ENCODE results near the gene COL5A2.

Gene COL5A2

GRCh38 chr2:189208254-189208653 lies 28.7 kb upstream of the COL5A2 start:
- H3K9ac ChIP-seq (ENCODE audit: low read depth, low read length) = no peak overlapping the region
- H3K4me1 ChIP-seq (ENCODE audit: insufficient read depth, low read length) = peaks cover 26% of the 10 kb centered on the region
- no peaks in the 10 kb centered on the region for H3K9me3 ChIP-seq (ENCODE audit: insufficient read depth, low read depth, low read length)
- H3K4me3 ChIP-seq (ENCODE audit: low read length) = no peak overlapping the region
- no peaks in the 10 kb centered on the region for H3K36me3 ChIP-seq (ENCODE audit: insufficient read depth, low read depth, low read length)
- no peak overlapping the region for H3K27ac ChIP-seq (ENCODE audit: low read length)
- H3K27me3 ChIP-seq (ENCODE audit: insufficient read depth, low read length) = no peaks in the 10 kb centered on the region

- no peak overlapping the region for H3K27ac ChIP-seq (ENCODE audit: low read length)
- no peak overlapping the region for H3K9ac ChIP-seq (ENCODE audit: low read depth, low read length)
These were observed 24.9 kb upstream of the COL5A2 start for GRCh38 chr2:189204322-189204941.

GRCh38 chr2:189203177-189203799 lies 23.7 kb upstream of the COL5A2 start:
- Histone ChIP-seq H3K4me3 (ENCODE audit: low read length) (no peak overlapping the region), H3K27me3 (ENCODE audit: insufficient read depth, low read length) (no peaks in the 10 kb centered on the region), H3K27ac (ENCODE audit: low read length) (no peak overlapping the region), H3K36me3 (ENCODE audit: insufficient read depth, low read depth, low read length) (no peaks in the 10 kb centered on the region), H3K9me3 (ENCODE audit: insufficient read depth, low read depth, low read length) (no peaks in the 10 kb centered on the region), H3K9ac (ENCODE audit: low read depth, low read length) (no peak overlapping the region), H3K4me1 (ENCODE audit: insufficient read depth, low read length) (peaks cover 2% of the 10 kb centered on the region)

More at GRCh38 chr2:189204322-189204941, 24.9 kb upstream of the COL5A2 start:
- H3K4me1 ChIP-seq (ENCODE audit: insufficient read depth, low read length) = peaks cover 9% of the 10 kb centered on the region
- no peaks in the 10 kb centered on the region for H3K27me3 ChIP-seq (ENCODE audit: insufficient read depth, low read length)
- no peaks in the 10 kb centered on the region for H3K36me3 ChIP-seq (ENCODE audit: insufficient read depth, low read depth, low read length)
- H3K9me3 ChIP-seq (ENCODE audit: insufficient read depth, low read depth, low read length) = no peaks in the 10 kb centered on the region
- H3K4me3 ChIP-seq (ENCODE audit: low read length) = no peak overlapping the region

GRCh38 chr2:189199797-189200196 lies 20.2 kb upstream of the COL5A2 start:
- no peak overlapping the region for H3K9ac ChIP-seq (ENCODE audit: low read depth, low read length)
- no peak overlapping the region for H3K4me3 ChIP-seq (ENCODE audit: low read length)
- H3K27ac ChIP-seq (ENCODE audit: low read length) = no peak overlapping the region
- no peaks in the 10 kb centered on the region for H3K27me3 ChIP-seq (ENCODE audit: insufficient read depth, low read length)
- no peaks in the 10 kb centered on the region; the same call in 1 of the 2 replicates for H3K4me1 ChIP-seq (ENCODE audit: insufficient read depth, low read length)
- no peaks in the 10 kb centered on the region for H3K36me3 ChIP-seq (ENCODE audit: insufficient read depth, low read depth, low read length)
- H3K9me3 ChIP-seq (ENCODE audit: insufficient read depth, low read depth, low read length) = no peaks in the 10 kb centered on the region

GRCh38 chr2:189192766-189193165 lies 13.2 kb upstream of the COL5A2 start:
- Histone ChIP-seq H3K36me3 (ENCODE audit: insufficient read depth, low read depth, low read length) (no peaks in the 10 kb centered on the region), H3K9me3 (ENCODE audit: insufficient read depth, low read depth, low read length) (no peaks in the 10 kb centered on the region), H3K27ac (ENCODE audit: low read length) (no peak overlapping the region), H3K9ac (ENCODE audit: low read depth, low read length) (no peak overlapping the region), H3K4me1 (ENCODE audit: insufficient read depth, low read length) (peaks cover 2% of the 10 kb centered on the region; the same call in 1 of the 2 replicates), H3K4me3 (ENCODE audit: low read length) (no peak overlapping the region), H3K27me3 (ENCODE audit: insufficient read depth, low read length) (no peaks in the 10 kb centered on the region)

GRCh38 chr2:189191766-189192165 lies 12.2 kb upstream of the COL5A2 start:
- no peak overlapping the region for H3K9ac ChIP-seq (ENCODE audit: low read depth, low read length)
- no peaks in the 10 kb centered on the region for H3K9me3 ChIP-seq (ENCODE audit: insufficient read depth, low read depth, low read length)
- H3K4me3 ChIP-seq (ENCODE audit: low read length) = no peak overlapping the region
- H3K36me3 ChIP-seq (ENCODE audit: insufficient read depth, low read depth, low read length) = no peaks in the 10 kb centered on the region
- no peak overlapping the region for H3K27ac ChIP-seq (ENCODE audit: low read length)
- H3K4me1 ChIP-seq (ENCODE audit: insufficient read depth, low read length) = peaks cover 2% of the 10 kb centered on the region; the same call in 1 of the 2 replicates
- H3K27me3 ChIP-seq (ENCODE audit: insufficient read depth, low read length) = no peaks in the 10 kb centered on the region

GRCh38 chr2:189190685-189191084 lies 11.1 kb upstream of the COL5A2 start:
- Histone ChIP-seq H3K4me1 (ENCODE audit: insufficient read depth, low read length) (peaks cover 2% of the 10 kb centered on the region; the same call in 1 of the 2 replicates), H3K27ac (ENCODE audit: low read length) (no peak overlapping the region), H3K36me3 (ENCODE audit: insufficient read depth, low read depth, low read length) (no peaks in the 10 kb centered on the region)

GRCh38 chr2:189188115-189188805 lies 8.7 kb upstream of the COL5A2 start:
- no peaks in the 10 kb centered on the region for H3K9me3 ChIP-seq (ENCODE audit: insufficient read depth, low read depth, low read length)
- H3K27ac ChIP-seq (ENCODE audit: low read length) = no peak overlapping the region
- H3K27me3 ChIP-seq (ENCODE audit: insufficient read depth, low read length) = no peaks in the 10 kb centered on the region
- H3K4me3 ChIP-seq (ENCODE audit: low read length) = no peak overlapping the region
- peaks cover 2% of the 10 kb centered on the region; the same call in 1 of the 2 replicates for H3K4me1 ChIP-seq (ENCODE audit: insufficient read depth, low read length)
- no peaks in the 10 kb centered on the region for H3K36me3 ChIP-seq (ENCODE audit: insufficient read depth, low read depth, low read length)
- no peak overlapping the region for H3K9ac ChIP-seq (ENCODE audit: low read depth, low read length)

More at GRCh38 chr2:189190685-189191084, 11.1 kb upstream of the COL5A2 start:
- Histone ChIP-seq H3K4me3 (ENCODE audit: low read length) (no peak overlapping the region), H3K9ac (ENCODE audit: low read depth, low read length) (no peak overlapping the region), H3K9me3 (ENCODE audit: insufficient read depth, low read depth, low read length) (no peaks in the 10 kb centered on the region), H3K27me3 (ENCODE audit: insufficient read depth, low read length) (no peaks in the 10 kb centered on the region)

- Histone ChIP-seq H3K9ac (ENCODE audit: low read depth, low read length) (no peak overlapping the region), H3K4me3 (ENCODE audit: low read length) (no peak overlapping the region), H3K27ac (ENCODE audit: low read length) (no peak overlapping the region), H3K27me3 (ENCODE audit: insufficient read depth, low read length) (no peaks in the 10 kb centered on the region), H3K4me1 (ENCODE audit: insufficient read depth, low read length) (peaks cover 10% of the 10 kb centered on the region), H3K9me3 (ENCODE audit: insufficient read depth, low read depth, low read length) (no peaks in the 10 kb centered on the region), H3K36me3 (ENCODE audit: insufficient read depth, low read depth, low read length) (no peaks in the 10 kb centered on the region)
These were observed 3.6 kb upstream of the COL5A2 start for GRCh38 chr2:189183170-189183569.

- no peaks in the 10 kb centered on the region for H3K27me3 ChIP-seq (ENCODE audit: insufficient read depth, low read length)
- no peak overlapping the region for H3K9ac ChIP-seq (ENCODE audit: low read depth, low read length)
- no peaks in the 10 kb centered on the region for H3K9me3 ChIP-seq (ENCODE audit: insufficient read depth, low read depth, low read length)
- H3K4me1 ChIP-seq (ENCODE audit: insufficient read depth, low read length) = peaks cover 16% of the 10 kb centered on the region
- no peak overlapping the region for H3K4me3 ChIP-seq (ENCODE audit: low read length)
- H3K36me3 ChIP-seq (ENCODE audit: insufficient read depth, low read depth, low read length) = no peaks in the 10 kb centered on the region
- no peak overlapping the region for H3K27ac ChIP-seq (ENCODE audit: low read length)
These were observed 2.1 kb upstream of the COL5A2 start for GRCh38 chr2:189181706-189182105.

- Histone ChIP-seq H3K4me1 (ENCODE audit: insufficient read depth, low read length) (peaks cover 16% of the 10 kb centered on the region), H3K9ac (ENCODE audit: low read depth, low read length) (peak overlapping the region; percentile 69; the same call in 1 of the 2 replicates), H3K27me3 (ENCODE audit: insufficient read depth, low read length) (no peaks in the 10 kb centered on the region), H3K36me3 (ENCODE audit: insufficient read depth, low read depth, low read length) (no peaks in the 10 kb centered on the region), H3K4me3 (ENCODE audit: low read length) (peak overlapping the region; percentile 81), H3K27ac (ENCODE audit: low read length) (peak overlapping the region; percentile 1), H3K9me3 (ENCODE audit: insufficient read depth, low read depth, low read length) (no peaks in the 10 kb centered on the region)
These were observed 613 bp downstream of the COL5A2 start for GRCh38 chr2:189178726-189179569.
